Kidney epithelial cell (primary cell): ENCODE results near the gene RND2. TPM values are rescaled to one million over a fixed set of nuclear protein-coding genes. Genes with fewer than 3 reads are reported as not detected.

Experiments
- DNase-seq: peaks from one replicate; pipeline ENCODE4 v3.0.0-alpha.2; 2010; ENCODE audit warnings: low read depth
- H3K27me3 ChIP-seq: 2 replicates; pipeline ENCODE4 v1.6.0; 2011; ENCODE audit warnings: low read length; ENCODE audit not compliant: control insufficient read depth, insufficient read depth
- H3K36me3 ChIP-seq: 2 replicates; pipeline ENCODE4 v1.5.1; 2011; ENCODE audit warnings: low read length; ENCODE audit not compliant: control insufficient read depth, insufficient read depth
- H3K4me3 ChIP-seq: 2 replicates; pipeline ENCODE4 v1.5.1; 2011; ENCODE audit warnings: low read depth, mild to moderate bottlenecking, control low read depth, low read length
- CTCF ChIP-seq: IDR thresholded peaks from 2 replicates; pipeline ENCODE4 v1.5.1; 2011; ENCODE audit warnings: mild to moderate bottlenecking, moderate library complexity, low read length, control low read depth, inconsistent platforms; ENCODE audit not compliant: insufficient read depth, poor library complexity, severe bottlenecking
- total RNA-seq: library from RNA; depleted of rRNA; stranded (reverse); fragments of >200 nt; gene quantifications from 2 replicates; pipeline ENCODE4 v1.2.3, GENCODE V29; 2015

Gene RND2
- total RNA-seq, 1 donor from 2014 or later: 0.63 TPM

- TF ChIP-seq CTCF: no peak
- Histone ChIP-seq H3K27me3 (no peaks in the 10 kb centered on the region), H3K4me3 (no peak overlapping the region), H3K36me3 (peaks cover 2% of the 10 kb centered on the region)
- no peak for DNase-seq
Measured at GRCh38 chr17:43003542-43004172, 21.4 kb upstream of the RND2 start.

- peak; percentile 56 for DNase-seq
- Histone ChIP-seq H3K27me3 (no peaks in the 10 kb centered on the region), H3K4me3 (peak within 1 kb of the TSS; percentile 73), H3K36me3 (no peaks in the 10 kb centered on the region)
- peak; percentile 45 for TF ChIP-seq CTCF
Measured at GRCh38 chr17:43006639-43007551, 18.1 kb upstream of the RND2 start, which contains the start of gene IFI35. IFI35 (plus strand) TSS chr17:43006784; CDS start chr17:43006948, 164 bp downstream.

GRCh38 chr17:43010667-43011308 is 14.2 kb upstream of the RND2 start:
- no peak for DNase-seq
- no peak for TF ChIP-seq CTCF
- H3K4me3 ChIP-seq: no peak overlapping the region
- H3K36me3 ChIP-seq: no peaks in the 10 kb centered on the region
- no peaks in the 10 kb centered on the region for H3K27me3 ChIP-seq

GRCh38 chr17:43011728-43012472 is 13.1 kb upstream of the RND2 start:
- H3K4me3 ChIP-seq: no peak overlapping the region
- H3K27me3 ChIP-seq: no peaks in the 10 kb centered on the region
- peaks cover 2% of the 10 kb centered on the region for H3K36me3 ChIP-seq
- no peak for DNase-seq
- no peak for TF ChIP-seq CTCF

- no peaks in the 10 kb centered on the region for H3K27me3 ChIP-seq
- no peak for TF ChIP-seq CTCF
- H3K36me3 ChIP-seq: peaks cover 2% of the 10 kb centered on the region
- H3K4me3 ChIP-seq: no peak overlapping the region
- no peak for DNase-seq
Measured at GRCh38 chr17:43013296-43013695, 11.7 kb upstream of the RND2 start.
